Osteocyte (in vitro differentiated cells): ENCODE measurements around the gene BSN. TPM values are rescaled to one million over a fixed set of nuclear protein-coding genes. Genes with fewer than 3 reads are reported as not detected.

Source experiments
- DNase-seq: peaks from one replicate; pipeline ENCODE4 v3.0.0; 2021; ENCODE audit warnings: mixed read lengths; ENCODE audit not compliant: unreplicated experiment; ENCODE audit errors: extremely low spot score
- H3K27ac Mint-ChIP-seq: one replicate; pipeline ENCODE4 v1.8.0; 2021; ENCODE audit warnings: mild to moderate bottlenecking, mixed read lengths; ENCODE audit not compliant: unreplicated experiment
- H3K27me3 Mint-ChIP-seq: one replicate; pipeline ENCODE4 v1.8.0; 2021; ENCODE audit warnings: mixed read lengths; ENCODE audit not compliant: unreplicated experiment
- H3K36me3 Mint-ChIP-seq: one replicate; pipeline ENCODE4 v1.8.0; 2021; ENCODE audit warnings: mixed read lengths; ENCODE audit not compliant: unreplicated experiment
- H3K4me1 Mint-ChIP-seq: one replicate; pipeline ENCODE4 v1.8.0; 2021; ENCODE audit warnings: mixed read lengths; ENCODE audit not compliant: unreplicated experiment
- H3K4me3 Mint-ChIP-seq: one replicate; pipeline ENCODE4 v1.8.0; 2021; ENCODE audit warnings: mild to moderate bottlenecking, moderate library complexity, mixed read lengths; ENCODE audit not compliant: unreplicated experiment
- H3K9me3 Mint-ChIP-seq: one replicate; pipeline ENCODE4 v1.8.0; 2021; ENCODE audit warnings: mixed read lengths; ENCODE audit not compliant: unreplicated experiment
- total RNA-seq: library from RNA; stranded (reverse); gene quantifications from 2 replicates; pipeline ENCODE4 v1.2.1, GENCODE V29; 2021
- TF ChIP-seq, protein P1 (sequence below): fragments of 200-600 bp; sonication (generic); IDR thresholded peaks from 2 replicates; pipeline ENCODE4 v1.5.0; 2021; ENCODE audit warnings: antibody characterized with exemption, mild to moderate bottlenecking, moderate library complexity

Gene BSN
- total RNA-seq, 1 donor from 2014 or later: 0.64 TPM

DNA sequence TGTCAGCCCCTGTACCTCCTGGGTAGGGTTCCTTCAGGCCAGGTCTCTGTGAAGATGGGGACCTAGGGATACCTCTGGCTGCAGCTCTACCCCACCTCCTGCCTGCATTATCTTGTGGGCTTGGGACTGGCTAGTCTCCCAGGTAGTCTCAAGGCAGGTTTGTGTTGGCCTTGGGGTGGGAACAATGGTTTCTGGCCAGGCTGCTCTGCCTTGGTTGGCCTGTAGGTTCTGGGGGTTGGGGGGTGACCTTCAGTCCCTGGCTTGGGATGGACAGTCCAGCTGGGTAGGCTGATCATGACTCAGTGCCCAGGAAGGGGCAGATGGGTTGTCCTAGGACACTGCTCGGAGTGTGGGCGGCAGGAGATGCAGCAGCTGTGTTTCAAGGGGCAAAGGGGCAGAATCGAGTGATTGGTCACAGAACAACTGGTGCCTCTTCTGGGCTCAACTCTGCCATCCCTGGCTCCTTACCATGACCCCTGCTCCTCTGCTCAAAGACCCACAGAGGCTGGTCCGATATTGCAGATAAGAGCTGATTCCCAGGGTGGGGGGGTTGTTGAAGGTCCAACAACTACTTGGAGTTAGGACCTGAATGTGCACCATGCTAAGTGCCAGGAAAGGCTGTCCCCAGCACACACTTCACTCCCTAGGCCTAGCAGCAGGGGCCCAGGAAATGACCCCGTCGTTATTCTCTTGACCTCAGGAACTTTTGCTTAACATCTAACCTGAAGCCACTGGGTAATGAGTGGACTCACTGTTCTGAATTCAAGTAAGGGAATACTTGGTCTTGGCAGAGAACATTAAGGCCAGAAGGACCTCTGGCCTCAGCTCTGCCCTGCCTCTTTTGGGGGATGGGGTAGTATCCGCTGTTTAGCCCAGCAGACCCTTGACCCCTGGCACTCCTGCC is 18.1 kb upstream of the BSN start:
- Mint-ChIP-seq H3K27ac (no peak overlapping the region), H3K9me3 (no peaks in the 10 kb centered on the region), H3K4me1 (peaks cover 3% of the 10 kb centered on the region), H3K27me3 (no peaks in the 10 kb centered on the region), H3K36me3 (peaks cover 19% of the 10 kb centered on the region), H3K4me3 (no peak overlapping the region)
- no peak for DNase-seq
- TF ChIP-seq, protein P1, sequence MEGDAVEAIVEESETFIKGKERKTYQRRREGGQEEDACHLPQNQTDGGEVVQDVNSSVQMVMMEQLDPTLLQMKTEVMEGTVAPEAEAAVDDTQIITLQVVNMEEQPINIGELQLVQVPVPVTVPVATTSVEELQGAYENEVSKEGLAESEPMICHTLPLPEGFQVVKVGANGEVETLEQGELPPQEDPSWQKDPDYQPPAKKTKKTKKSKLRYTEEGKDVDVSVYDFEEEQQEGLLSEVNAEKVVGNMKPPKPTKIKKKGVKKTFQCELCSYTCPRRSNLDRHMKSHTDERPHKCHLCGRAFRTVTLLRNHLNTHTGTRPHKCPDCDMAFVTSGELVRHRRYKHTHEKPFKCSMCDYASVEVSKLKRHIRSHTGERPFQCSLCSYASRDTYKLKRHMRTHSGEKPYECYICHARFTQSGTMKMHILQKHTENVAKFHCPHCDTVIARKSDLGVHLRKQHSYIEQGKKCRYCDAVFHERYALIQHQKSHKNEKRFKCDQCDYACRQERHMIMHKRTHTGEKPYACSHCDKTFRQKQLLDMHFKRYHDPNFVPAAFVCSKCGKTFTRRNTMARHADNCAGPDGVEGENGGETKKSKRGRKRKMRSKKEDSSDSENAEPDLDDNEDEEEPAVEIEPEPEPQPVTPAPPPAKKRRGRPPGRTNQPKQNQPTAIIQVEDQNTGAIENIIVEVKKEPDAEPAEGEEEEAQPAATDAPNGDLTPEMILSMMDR: no peak

- TF ChIP-seq, protein P1: no peak
- no peak for DNase-seq
- Mint-ChIP-seq H3K4me1 (peaks cover 3% of the 10 kb centered on the region), H3K4me3 (no peak overlapping the region), H3K9me3 (no peaks in the 10 kb centered on the region), H3K36me3 (peaks cover 11% of the 10 kb centered on the region), H3K27me3 (no peaks in the 10 kb centered on the region), H3K27ac (no peak overlapping the region)
Observed at GRCh38 chr3:49536875-49537533, 17.3 kb upstream of the BSN start.

GRCh38 chr3:49539659-49540560 is 14.4 kb upstream of the BSN start:
- no peaks in the 10 kb centered on the region for H3K9me3 Mint-ChIP-seq
- peak overlapping the region; percentile 54 for H3K27ac Mint-ChIP-seq
- peak; percentile 98 for DNase-seq
- peaks cover 3% of the 10 kb centered on the region for H3K4me1 Mint-ChIP-seq
- peaks cover 20% of the 10 kb centered on the region for H3K27me3 Mint-ChIP-seq
- TF ChIP-seq, protein P1: peak; percentile 94
- peak overlapping the region; percentile 70 for H3K4me3 Mint-ChIP-seq
- no peaks in the 10 kb centered on the region for H3K36me3 Mint-ChIP-seq

GRCh38 chr3:49552087-49552486 is 2.2 kb upstream of the BSN start:
- Mint-ChIP-seq H3K27me3 (peaks cover 36% of the 10 kb centered on the region), H3K27ac (no peak overlapping the region), H3K4me3 (peak overlapping the region; percentile 59)

More at GRCh38 chr3:49552087-49552486, 2.2 kb upstream of the BSN start:
- TF ChIP-seq, protein P1: no peak
- H3K4me1 Mint-ChIP-seq: peaks cover 11% of the 10 kb centered on the region
- no peak for DNase-seq
- no peaks in the 10 kb centered on the region for H3K36me3 Mint-ChIP-seq
- no peaks in the 10 kb centered on the region for H3K9me3 Mint-ChIP-seq
